K562 (cell line): ENCODE results near the gene BCAS3.

Experiments used
- CCAR2 ChIP-seq: fragments of 200-400 bp; formaldehyde crosslinking; IDR thresholded peaks from 2 replicates; pipeline ENCODE4 v1.6.1; 2017; ENCODE audit warnings: mild to moderate bottlenecking, low read depth, low read length
- EZH2 ChIP-seq: IDR thresholded peaks from 2 replicates; pipeline ENCODE4 v1.6.1; 2012; ENCODE audit warnings: low read depth, mild to moderate bottlenecking, inconsistent platforms, low read length, borderline replicate concordance
- MYNN ChIP-seq, 2 experiments: sonication (generic); formaldehyde crosslinking in 1 of 2; IDR thresholded peaks; 2 replicates each; pipeline versions ENCODE4 v1.5.0 to v1.6.1; 2016 to 2020; ENCODE audit warnings: antibody characterized with exemption in 1 of 2, missing genetic modification reagents in 1 of 2
- SAFB ChIP-seq: fragments of 200-400 bp; formaldehyde crosslinking; IDR thresholded peaks from 2 replicates; pipeline ENCODE4 v1.6.1; 2017; ENCODE audit warnings: low read depth, low read length, borderline replicate concordance
- TEAD4 ChIP-seq, 2 experiments: sonication (generic) in 1 of 2; formaldehyde crosslinking in 1 of 2; IDR thresholded peaks; 2 replicates each; pipeline versions ENCODE4 v1.6.1 to v1.8.0; 2012 to 2022; ENCODE audit warnings: borderline replicate concordance in 1 of 2, inconsistent platforms in 1 of 2, low read length in 1 of 2, mild to moderate bottlenecking in 1 of 2, missing genetic modification reagents in 1 of 2
- ZNF324 ChIP-seq: fragments of 250-450 bp; sonication (Bioruptor Pico); IDR thresholded peaks from 2 replicates; pipeline ENCODE4 v1.4.0; 2020; ENCODE audit warnings: mild to moderate bottlenecking
- TF ChIP-seq, protein P1 (sequence below): sonication (generic); formaldehyde crosslinking; IDR thresholded peaks from 2 replicates; pipeline ENCODE4 v1.8.1; 2023; ENCODE audit warnings: mild to moderate bottlenecking, missing genetic modification reagents, moderate library complexity
- TF ChIP-seq, protein P2 (sequence below): sonication (generic); formaldehyde crosslinking; IDR thresholded peaks from 2 replicates; pipeline ENCODE4 v1.9.0; 2022; ENCODE audit warnings: mild to moderate bottlenecking, missing genetic modification reagents
- TF ChIP-seq, protein P3 (sequence below), 3 experiments: IDR thresholded peaks in 2 of 3; conservative IDR thresholded peaks in 1 of 3; 2 replicates each; pipeline ENCODE4 v1.5.1; 2011 to 2012; ENCODE audit warnings: low read length in 3 of 3, mild to moderate bottlenecking in 3 of 3, control low read depth in 2 of 3, improper control_type of control experiment in 1 of 3, inconsistent platforms in 1 of 3, low read depth in 1 of 3, mixed read lengths in 1 of 3, moderate library complexity in 1 of 3; ENCODE audit not compliant: insufficient read depth in 2 of 3
- TF ChIP-seq, protein P4 (sequence below): fragments of 450-650 bp; IDR thresholded peaks from 2 replicates; pipeline ENCODE4 v1.6.1; 2018; ENCODE audit not compliant: partially characterized antibody

DNA sequence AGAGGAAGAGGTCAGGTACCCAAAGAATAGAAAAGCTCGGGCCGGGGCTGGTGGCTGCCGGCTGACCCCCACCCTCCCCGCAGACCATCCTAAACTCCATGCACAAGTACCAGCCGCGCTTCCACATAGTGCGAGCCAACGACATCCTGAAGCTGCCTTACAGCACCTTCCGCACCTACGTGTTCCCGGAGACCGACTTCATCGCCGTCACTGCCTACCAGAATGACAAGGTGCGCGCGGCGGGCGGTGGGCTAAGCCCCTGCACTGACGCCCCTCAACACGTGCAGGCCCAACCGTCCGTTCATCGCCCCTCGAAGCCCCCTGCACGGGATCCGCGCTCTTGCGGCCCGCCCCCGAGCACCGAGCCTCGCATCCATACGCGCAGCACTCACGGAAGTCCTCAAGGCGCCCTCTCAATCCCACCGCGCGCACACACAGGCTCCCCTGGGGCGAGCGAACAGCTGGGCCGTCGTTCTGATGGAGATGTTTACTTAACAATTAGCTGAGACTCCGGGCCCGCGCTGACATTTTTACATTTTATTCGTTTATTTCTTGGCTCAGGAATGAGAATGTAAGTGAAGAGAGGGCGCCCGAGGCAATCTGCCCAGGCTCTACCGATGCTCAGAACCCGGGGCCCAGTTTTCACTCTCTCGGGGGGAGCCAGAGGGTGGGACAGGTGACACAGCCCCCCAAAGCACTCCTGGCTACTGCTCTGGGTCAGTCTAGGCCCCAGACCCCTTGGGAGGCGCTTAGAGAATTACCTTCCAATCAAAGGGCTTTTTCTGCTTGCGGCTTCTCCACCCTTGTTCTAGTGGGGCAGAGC lies 725.5 kb downstream of the BCAS3 start:
- no peak for TF ChIP-seq EZH2
- no peak for TF ChIP-seq MYNN (IDR thresholded peaks at IDR 0.05)
- no peak for TF ChIP-seq MYNN (CRISPR knock-in tag; IDR thresholded peaks at IDR 0.05)
- TF ChIP-seq, protein P1, sequence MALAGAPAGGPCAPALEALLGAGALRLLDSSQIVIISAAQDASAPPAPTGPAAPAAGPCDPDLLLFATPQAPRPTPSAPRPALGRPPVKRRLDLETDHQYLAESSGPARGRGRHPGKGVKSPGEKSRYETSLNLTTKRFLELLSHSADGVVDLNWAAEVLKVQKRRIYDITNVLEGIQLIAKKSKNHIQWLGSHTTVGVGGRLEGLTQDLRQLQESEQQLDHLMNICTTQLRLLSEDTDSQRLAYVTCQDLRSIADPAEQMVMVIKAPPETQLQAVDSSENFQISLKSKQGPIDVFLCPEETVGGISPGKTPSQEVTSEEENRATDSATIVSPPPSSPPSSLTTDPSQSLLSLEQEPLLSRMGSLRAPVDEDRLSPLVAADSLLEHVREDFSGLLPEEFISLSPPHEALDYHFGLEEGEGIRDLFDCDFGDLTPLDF (CRISPR knock-in tag): no peak
- no peak for TF ChIP-seq ZNF324 (CRISPR knock-in tag)
- TF ChIP-seq, protein P2, sequence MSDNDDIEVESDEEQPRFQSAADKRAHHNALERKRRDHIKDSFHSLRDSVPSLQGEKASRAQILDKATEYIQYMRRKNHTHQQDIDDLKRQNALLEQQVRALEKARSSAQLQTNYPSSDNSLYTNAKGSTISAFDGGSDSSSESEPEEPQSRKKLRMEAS (CRISPR knock-in tag): no peak
- TF ChIP-seq, protein P3, sequence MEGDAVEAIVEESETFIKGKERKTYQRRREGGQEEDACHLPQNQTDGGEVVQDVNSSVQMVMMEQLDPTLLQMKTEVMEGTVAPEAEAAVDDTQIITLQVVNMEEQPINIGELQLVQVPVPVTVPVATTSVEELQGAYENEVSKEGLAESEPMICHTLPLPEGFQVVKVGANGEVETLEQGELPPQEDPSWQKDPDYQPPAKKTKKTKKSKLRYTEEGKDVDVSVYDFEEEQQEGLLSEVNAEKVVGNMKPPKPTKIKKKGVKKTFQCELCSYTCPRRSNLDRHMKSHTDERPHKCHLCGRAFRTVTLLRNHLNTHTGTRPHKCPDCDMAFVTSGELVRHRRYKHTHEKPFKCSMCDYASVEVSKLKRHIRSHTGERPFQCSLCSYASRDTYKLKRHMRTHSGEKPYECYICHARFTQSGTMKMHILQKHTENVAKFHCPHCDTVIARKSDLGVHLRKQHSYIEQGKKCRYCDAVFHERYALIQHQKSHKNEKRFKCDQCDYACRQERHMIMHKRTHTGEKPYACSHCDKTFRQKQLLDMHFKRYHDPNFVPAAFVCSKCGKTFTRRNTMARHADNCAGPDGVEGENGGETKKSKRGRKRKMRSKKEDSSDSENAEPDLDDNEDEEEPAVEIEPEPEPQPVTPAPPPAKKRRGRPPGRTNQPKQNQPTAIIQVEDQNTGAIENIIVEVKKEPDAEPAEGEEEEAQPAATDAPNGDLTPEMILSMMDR (IDR thresholded peaks at IDR 0.05 in 2 of 3, conservative IDR thresholded peaks at IDR 0.05 in 1 of 3; ENCODE audit: insufficient read depth in 2 of 3, low read depth in 1 of 3, low read length in 3 of 3): no peak
- TF ChIP-seq CCAR2: no peak
- TF ChIP-seq SAFB: no peak
- TF ChIP-seq, protein P4, sequence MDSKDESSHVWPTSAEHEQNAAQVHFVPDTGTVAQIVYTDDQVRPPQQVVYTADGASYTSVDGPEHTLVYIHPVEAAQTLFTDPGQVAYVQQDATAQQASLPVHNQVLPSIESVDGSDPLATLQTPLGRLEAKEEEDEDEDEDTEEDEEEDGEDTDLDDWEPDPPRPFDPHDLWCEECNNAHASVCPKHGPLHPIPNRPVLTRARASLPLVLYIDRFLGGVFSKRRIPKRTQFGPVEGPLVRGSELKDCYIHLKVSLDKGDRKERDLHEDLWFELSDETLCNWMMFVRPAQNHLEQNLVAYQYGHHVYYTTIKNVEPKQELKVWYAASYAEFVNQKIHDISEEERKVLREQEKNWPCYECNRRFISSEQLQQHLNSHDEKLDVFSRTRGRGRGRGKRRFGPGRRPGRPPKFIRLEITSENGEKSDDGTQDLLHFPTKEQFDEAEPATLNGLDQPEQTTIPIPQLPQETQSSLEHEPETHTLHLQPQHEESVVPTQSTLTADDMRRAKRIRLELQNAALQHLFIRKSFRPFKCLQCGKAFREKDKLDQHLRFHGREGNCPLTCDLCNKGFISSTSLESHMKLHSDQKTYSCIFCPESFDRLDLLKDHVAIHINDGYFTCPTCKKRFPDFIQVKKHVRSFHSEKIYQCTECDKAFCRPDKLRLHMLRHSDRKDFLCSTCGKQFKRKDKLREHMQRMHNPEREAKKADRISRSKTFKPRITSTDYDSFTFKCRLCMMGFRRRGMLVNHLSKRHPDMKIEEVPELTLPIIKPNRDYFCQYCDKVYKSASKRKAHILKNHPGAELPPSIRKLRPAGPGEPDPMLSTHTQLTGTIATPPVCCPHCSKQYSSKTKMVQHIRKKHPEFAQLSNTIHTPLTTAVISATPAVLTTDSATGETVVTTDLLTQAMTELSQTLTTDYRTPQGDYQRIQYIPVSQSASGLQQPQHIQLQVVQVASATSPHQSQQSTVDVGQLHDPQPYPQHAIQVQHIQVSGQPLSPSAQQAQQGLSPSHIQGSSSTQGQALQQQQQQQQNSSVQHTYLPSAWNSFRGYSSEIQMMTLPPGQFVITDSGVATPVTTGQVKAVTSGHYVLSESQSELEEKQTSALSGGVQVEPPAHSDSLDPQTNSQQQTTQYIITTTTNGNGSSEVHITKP: no peak
- TF ChIP-seq TEAD4 (IDR thresholded peaks at IDR 0.05; ENCODE audit: low read length): no peak
- TF ChIP-seq TEAD4 (CRISPR knock-in tag; IDR thresholded peaks at IDR 0.05; ENCODE audit: borderline replicate concordance): no peak
